ENCODE measurements around the gene RNF128.
"Not testable (repeated sequence)": the region's sequence is repeated elsewhere in the genome, so short reads cannot be mapped to it uniquely, and the experiment has no call there.

RNF128 gene

GRCh38 chrX:106740193-106740780, 13.8 kb downstream of the RNF128 start:
- no peak for FAIRE-seq
- no peak for DNase-seq (ENCODE audit: insufficient read length, low spot score)
- no peak for TF ChIP-seq SPI1 (IDR thresholded peaks at IDR 0.05; ENCODE audit: low read depth, low read length)
- TF ChIP-seq TAF1 (IDR thresholded peaks at IDR 0.05; ENCODE audit: low read depth, low read length): no peak
- no peak for TF ChIP-seq POU2F2 (IDR thresholded peaks at IDR 0.05; ENCODE audit: low read depth, low read length)
- no peak for TF ChIP-seq PAX5 (IDR thresholded peaks at IDR 0.05; ENCODE audit: insufficient read depth, low read length, severe bottlenecking)
- no peak for TF ChIP-seq POLR2A (IDR thresholded peaks at IDR 0.05; ENCODE audit: low read depth, low read length)
- no peak for TF ChIP-seq POLR2AphosphoS5 (IDR thresholded peaks at IDR 0.05; ENCODE audit: low read depth, low read length)

GRCh38 chrX:106742193-106742592, 15.7 kb downstream of the RNF128 start:
- TF ChIP-seq POLR2AphosphoS5 (IDR thresholded peaks at IDR 0.05; ENCODE audit: low read depth, low read length) (no peak), SPI1 (IDR thresholded peaks at IDR 0.05; ENCODE audit: low read depth, low read length) (no peak), POLR2A (IDR thresholded peaks at IDR 0.05; ENCODE audit: low read depth, low read length) (no peak), PAX5 (IDR thresholded peaks at IDR 0.05; ENCODE audit: insufficient read depth, low read length, severe bottlenecking) (no peak), POU2F2 (IDR thresholded peaks at IDR 0.05; ENCODE audit: low read depth, low read length) (no peak), TAF1 (IDR thresholded peaks at IDR 0.05; ENCODE audit: low read depth, low read length) (no peak)
- no peak for DNase-seq (ENCODE audit: insufficient read length, low spot score)
- no peak for FAIRE-seq

GRCh38 chrX:106742805-106743204, 16.3 kb downstream of the RNF128 start:
- FAIRE-seq: no peak
- TF ChIP-seq POU2F2 (IDR thresholded peaks at IDR 0.05; ENCODE audit: low read depth, low read length) (no peak), SPI1 (IDR thresholded peaks at IDR 0.05; ENCODE audit: low read depth, low read length) (no peak), POLR2A (IDR thresholded peaks at IDR 0.05; ENCODE audit: low read depth, low read length) (no peak), TAF1 (IDR thresholded peaks at IDR 0.05; ENCODE audit: low read depth, low read length) (no peak), POLR2AphosphoS5 (IDR thresholded peaks at IDR 0.05; ENCODE audit: low read depth, low read length) (no peak), PAX5 (IDR thresholded peaks at IDR 0.05; ENCODE audit: insufficient read depth, low read length, severe bottlenecking) (no peak)
- DNase-seq (ENCODE audit: insufficient read length, low spot score): no peak

GRCh38 chrX:106748377-106748776, 21.9 kb downstream of the RNF128 start:
- no peak for DNase-seq (ENCODE audit: insufficient read length, low spot score)
- FAIRE-seq: no peak
- TF ChIP-seq PAX5 (IDR thresholded peaks at IDR 0.05; ENCODE audit: insufficient read depth, low read length, severe bottlenecking) (no peak), POU2F2 (IDR thresholded peaks at IDR 0.05; ENCODE audit: low read depth, low read length) (no peak), POLR2AphosphoS5 (IDR thresholded peaks at IDR 0.05; ENCODE audit: low read depth, low read length) (no peak), TAF1 (IDR thresholded peaks at IDR 0.05; ENCODE audit: low read depth, low read length) (no peak), SPI1 (IDR thresholded peaks at IDR 0.05; ENCODE audit: low read depth, low read length) (no peak), POLR2A (IDR thresholded peaks at IDR 0.05; ENCODE audit: low read depth, low read length) (no peak)

- FAIRE-seq: no peak
- DNase-seq (ENCODE audit: insufficient read length, low spot score): no peak
- TF ChIP-seq PAX5 (IDR thresholded peaks at IDR 0.05; ENCODE audit: insufficient read depth, low read length, severe bottlenecking): no peak
- TF ChIP-seq POLR2AphosphoS5 (IDR thresholded peaks at IDR 0.05; ENCODE audit: low read depth, low read length): no peak
- TF ChIP-seq TAF1 (IDR thresholded peaks at IDR 0.05; ENCODE audit: low read depth, low read length): no peak
- no peak for TF ChIP-seq POLR2A (IDR thresholded peaks at IDR 0.05; ENCODE audit: low read depth, low read length)
- no peak for TF ChIP-seq POU2F2 (IDR thresholded peaks at IDR 0.05; ENCODE audit: low read depth, low read length)
- no peak for TF ChIP-seq SPI1 (IDR thresholded peaks at IDR 0.05; ENCODE audit: low read depth, low read length)
Measured at GRCh38 chrX:106751407-106751806, 24.9 kb downstream of the RNF128 start.

- no peak for TF ChIP-seq SPI1 (IDR thresholded peaks at IDR 0.05; ENCODE audit: low read depth, low read length)
- TF ChIP-seq POU2F2 (IDR thresholded peaks at IDR 0.05; ENCODE audit: low read depth, low read length): no peak
- TF ChIP-seq POLR2A (IDR thresholded peaks at IDR 0.05; ENCODE audit: low read depth, low read length): no peak
- TF ChIP-seq PAX5 (IDR thresholded peaks at IDR 0.05; ENCODE audit: insufficient read depth, low read length, severe bottlenecking): no peak
- no peak for DNase-seq (ENCODE audit: insufficient read length, low spot score)
- FAIRE-seq: no peak
Measured at GRCh38 chrX:106752101-106752678, 25.7 kb downstream of the RNF128 start.

- not testable (repeated sequence) for DNase-seq (ENCODE audit: insufficient read length, low spot score); FAIRE-seq
Measured at GRCh38 chrX:106769288-106769687, 42.8 kb downstream of the RNF128 start.

GRCh38 chrX:106774981-106775380, 48.5 kb downstream of the RNF128 start:
- FAIRE-seq: no peak
- TF ChIP-seq POLR2AphosphoS5 (IDR thresholded peaks at IDR 0.05; ENCODE audit: low read depth, low read length) (no peak), TAF1 (IDR thresholded peaks at IDR 0.05; ENCODE audit: low read depth, low read length) (no peak), POU2F2 (IDR thresholded peaks at IDR 0.05; ENCODE audit: low read depth, low read length) (no peak), POLR2A (IDR thresholded peaks at IDR 0.05; ENCODE audit: low read depth, low read length) (no peak), SPI1 (IDR thresholded peaks at IDR 0.05; ENCODE audit: low read depth, low read length) (no peak), PAX5 (IDR thresholded peaks at IDR 0.05; ENCODE audit: insufficient read depth, low read length, severe bottlenecking) (no peak)
- DNase-seq (ENCODE audit: insufficient read length, low spot score): no peak

GRCh38 chrX:106780264-106780663, 53.8 kb downstream of the RNF128 start:
- FAIRE-seq (no peak), DNase-seq (ENCODE audit: insufficient read length, low spot score) (no peak)
- TF ChIP-seq POU2F2 (IDR thresholded peaks at IDR 0.05; ENCODE audit: low read depth, low read length): no peak
- no peak for TF ChIP-seq POLR2A (IDR thresholded peaks at IDR 0.05; ENCODE audit: low read depth, low read length)
- TF ChIP-seq SPI1 (IDR thresholded peaks at IDR 0.05; ENCODE audit: low read depth, low read length): no peak
- no peak for TF ChIP-seq POLR2AphosphoS5 (IDR thresholded peaks at IDR 0.05; ENCODE audit: low read depth, low read length)
- no peak for TF ChIP-seq PAX5 (IDR thresholded peaks at IDR 0.05; ENCODE audit: insufficient read depth, low read length, severe bottlenecking)
- TF ChIP-seq TAF1 (IDR thresholded peaks at IDR 0.05; ENCODE audit: low read depth, low read length): no peak
